AG09309 (cell line): ENCODE measurements around the gene GLP2R.

Source experiments
- DNase-seq: peaks from one replicate; pipeline ENCODE4 v3.0.0-alpha.2; 2010; ENCODE audit warnings: low read depth
- H3K4me3 ChIP-seq: 2 replicates; pipeline ENCODE4 v1.5.1; 2011; ENCODE audit warnings: mild to moderate bottlenecking, low read depth, low read length, moderate library complexity; ENCODE audit not compliant: control insufficient read depth
- TF ChIP-seq, protein P1 (sequence below): IDR thresholded peaks from 2 replicates; pipeline ENCODE4 v1.5.1; 2011; ENCODE audit warnings: mild to moderate bottlenecking, low read depth, low read length, inconsistent platforms; ENCODE audit not compliant: insufficient read depth, control insufficient read depth; ENCODE audit errors: missing control alignments

Gene GLP2R

GRCh38 chr17:9802294-9802693, 23.4 kb upstream of the GLP2R start:
- H3K4me3 ChIP-seq = no peak overlapping the region
- no peak for DNase-seq
- TF ChIP-seq, protein P1, sequence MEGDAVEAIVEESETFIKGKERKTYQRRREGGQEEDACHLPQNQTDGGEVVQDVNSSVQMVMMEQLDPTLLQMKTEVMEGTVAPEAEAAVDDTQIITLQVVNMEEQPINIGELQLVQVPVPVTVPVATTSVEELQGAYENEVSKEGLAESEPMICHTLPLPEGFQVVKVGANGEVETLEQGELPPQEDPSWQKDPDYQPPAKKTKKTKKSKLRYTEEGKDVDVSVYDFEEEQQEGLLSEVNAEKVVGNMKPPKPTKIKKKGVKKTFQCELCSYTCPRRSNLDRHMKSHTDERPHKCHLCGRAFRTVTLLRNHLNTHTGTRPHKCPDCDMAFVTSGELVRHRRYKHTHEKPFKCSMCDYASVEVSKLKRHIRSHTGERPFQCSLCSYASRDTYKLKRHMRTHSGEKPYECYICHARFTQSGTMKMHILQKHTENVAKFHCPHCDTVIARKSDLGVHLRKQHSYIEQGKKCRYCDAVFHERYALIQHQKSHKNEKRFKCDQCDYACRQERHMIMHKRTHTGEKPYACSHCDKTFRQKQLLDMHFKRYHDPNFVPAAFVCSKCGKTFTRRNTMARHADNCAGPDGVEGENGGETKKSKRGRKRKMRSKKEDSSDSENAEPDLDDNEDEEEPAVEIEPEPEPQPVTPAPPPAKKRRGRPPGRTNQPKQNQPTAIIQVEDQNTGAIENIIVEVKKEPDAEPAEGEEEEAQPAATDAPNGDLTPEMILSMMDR = no peak

DNA sequence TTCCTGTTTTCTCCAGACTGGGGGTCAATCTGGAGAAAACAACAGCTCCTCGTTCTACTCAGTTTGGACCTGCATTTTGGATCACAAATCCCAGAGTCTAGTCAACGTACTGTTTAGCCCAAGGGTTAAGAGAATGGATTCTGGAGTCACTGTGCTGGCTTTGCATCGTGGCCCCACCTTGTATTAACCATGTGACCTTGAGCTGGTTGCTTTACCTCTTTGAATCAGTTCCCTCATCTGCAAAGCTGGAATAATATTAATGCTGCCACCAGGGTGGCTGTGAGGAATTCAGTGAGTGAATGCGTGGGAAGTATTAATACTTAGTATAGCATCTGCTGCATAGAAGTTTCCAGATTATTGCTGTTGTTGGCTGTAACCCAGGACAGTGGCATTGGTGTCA, 23.0 kb upstream of the GLP2R start:
- TF ChIP-seq, protein P1 = no peak
- no peak overlapping the region for H3K4me3 ChIP-seq
- DNase-seq = no peak

DNA sequence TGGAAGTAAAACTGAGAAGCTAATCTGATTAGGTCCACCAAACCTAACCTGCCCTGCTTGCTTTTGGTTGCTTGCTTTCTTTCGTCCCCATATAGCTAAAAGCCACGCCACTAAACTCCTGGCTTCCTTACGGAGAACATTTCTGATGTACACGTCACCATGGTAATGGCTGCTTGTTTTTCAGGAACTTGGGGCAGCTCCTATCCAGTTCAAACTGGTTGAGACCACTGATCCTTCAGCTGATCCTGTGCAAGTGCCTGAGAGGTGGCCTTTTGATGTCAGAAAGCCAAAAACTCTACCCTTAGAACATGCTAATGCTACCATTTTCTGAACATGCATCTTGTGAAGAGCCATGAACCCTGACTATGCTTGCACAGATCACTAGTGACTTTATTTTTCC, 20.0 kb upstream of the GLP2R start:
- no peak overlapping the region for H3K4me3 ChIP-seq
- TF ChIP-seq, protein P1 = no peak
- no peak for DNase-seq

- TF ChIP-seq, protein P1 = no peak
- no peak overlapping the region for H3K4me3 ChIP-seq
- DNase-seq = no peak
These were observed 19.0 kb upstream of the GLP2R start for GRCh38 chr17:9806699-9807098.

DNA sequence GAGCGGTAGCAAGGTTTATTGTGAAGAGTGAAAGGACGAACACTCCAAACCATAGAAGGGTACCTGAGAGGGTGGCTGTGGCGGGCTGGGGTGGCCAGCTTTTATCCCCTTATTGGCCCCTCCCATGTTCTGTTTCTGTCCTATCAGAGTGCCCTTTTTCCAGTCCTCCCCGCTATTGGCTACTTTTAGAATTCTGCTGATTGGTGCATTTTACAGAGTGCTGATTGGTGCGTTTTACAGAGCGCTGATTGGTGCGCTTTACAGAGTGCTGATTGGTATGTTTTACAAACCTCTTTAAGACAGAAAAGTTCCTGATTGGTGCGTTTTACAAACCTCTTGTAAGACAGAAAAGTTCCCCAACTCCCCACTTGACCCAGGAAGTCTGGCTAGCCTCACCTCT, 16.3 kb upstream of the GLP2R start:
- no peak for DNase-seq
- TF ChIP-seq, protein P1 = no peak
- H3K4me3 ChIP-seq = no peak overlapping the region

GRCh38 chr17:9810100-9810949, 15.4 kb upstream of the GLP2R start:
- DNase-seq = no peak
- TF ChIP-seq, protein P1 = no peak
- no peak overlapping the region for H3K4me3 ChIP-seq

GRCh38 chr17:9811086-9811485, 14.6 kb upstream of the GLP2R start:
- no peak for DNase-seq
- TF ChIP-seq, protein P1 = no peak
- no peak overlapping the region for H3K4me3 ChIP-seq
